SIG-M5 (cell line): Measurements from ENCODE around the gene INO80C.
"Not testable (repeated sequence)": the region's sequence is repeated elsewhere in the genome, so short reads cannot be mapped to it uniquely, and the experiment has no call there.

Experiments used
- DNase-seq: peaks from one replicate; lab custom pipeline; 2025; lab: John Stamatoyannopoulos, UW

Gene INO80C

GRCh38 chr18:35460736-35461161, 37.0 kb downstream of the INO80C start:
- no peak for DNase-seq

- DNase-seq: no peak
Observed at GRCh38 chr18:35459997-35460396, 37.8 kb downstream of the INO80C start.

- no peak for DNase-seq
Observed at GRCh38 chr18:35458677-35459441, 38.9 kb downstream of the INO80C start.

DNA sequence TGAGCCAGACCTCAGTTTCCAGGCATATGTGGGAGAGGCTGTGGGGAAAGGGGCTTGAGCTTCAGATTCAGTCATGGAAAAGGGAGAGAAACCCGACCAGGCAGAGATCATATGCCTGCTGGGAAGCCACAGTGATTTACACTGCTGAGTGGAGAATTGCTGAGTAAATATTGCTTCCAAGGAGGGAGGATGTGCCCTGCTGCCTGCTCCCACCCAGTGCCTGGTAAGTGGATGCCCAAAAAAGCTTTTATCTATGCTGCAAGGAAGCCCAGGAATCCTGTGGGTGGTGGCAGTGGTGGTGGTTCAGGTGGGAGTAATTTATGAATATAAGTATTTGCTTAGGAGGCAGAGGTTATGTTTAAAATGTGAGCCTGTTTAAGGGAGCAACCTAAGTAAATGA, 39.5 kb downstream of the INO80C start:
- no peak for DNase-seq

DNA sequence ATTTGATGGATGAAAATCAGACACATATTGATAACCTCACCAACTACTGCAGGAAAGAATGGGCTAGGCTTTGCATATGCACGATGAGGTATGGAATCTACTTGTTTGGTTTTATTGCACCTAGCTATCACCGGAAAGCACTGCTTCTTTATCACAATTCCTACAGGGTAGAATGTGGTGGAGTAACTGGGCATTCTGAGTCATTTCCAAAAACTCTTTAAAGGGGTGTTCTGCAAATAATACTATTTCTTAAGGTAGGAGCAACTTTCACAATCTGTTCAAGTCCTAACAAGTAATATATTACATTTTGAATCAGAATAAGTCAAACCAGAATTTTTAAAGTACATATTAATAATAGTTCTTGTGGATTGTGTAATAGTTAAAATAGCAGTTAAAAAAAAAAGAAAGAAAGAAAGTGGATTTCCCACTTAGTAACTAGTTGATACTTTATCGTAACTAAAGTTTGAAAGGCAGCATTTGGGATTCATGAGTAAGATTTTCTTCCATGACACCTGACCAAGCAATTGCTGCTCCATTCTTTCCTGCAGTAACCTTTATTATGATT, 40.5 kb downstream of the INO80C start:
- DNase-seq: no peak

DNA sequence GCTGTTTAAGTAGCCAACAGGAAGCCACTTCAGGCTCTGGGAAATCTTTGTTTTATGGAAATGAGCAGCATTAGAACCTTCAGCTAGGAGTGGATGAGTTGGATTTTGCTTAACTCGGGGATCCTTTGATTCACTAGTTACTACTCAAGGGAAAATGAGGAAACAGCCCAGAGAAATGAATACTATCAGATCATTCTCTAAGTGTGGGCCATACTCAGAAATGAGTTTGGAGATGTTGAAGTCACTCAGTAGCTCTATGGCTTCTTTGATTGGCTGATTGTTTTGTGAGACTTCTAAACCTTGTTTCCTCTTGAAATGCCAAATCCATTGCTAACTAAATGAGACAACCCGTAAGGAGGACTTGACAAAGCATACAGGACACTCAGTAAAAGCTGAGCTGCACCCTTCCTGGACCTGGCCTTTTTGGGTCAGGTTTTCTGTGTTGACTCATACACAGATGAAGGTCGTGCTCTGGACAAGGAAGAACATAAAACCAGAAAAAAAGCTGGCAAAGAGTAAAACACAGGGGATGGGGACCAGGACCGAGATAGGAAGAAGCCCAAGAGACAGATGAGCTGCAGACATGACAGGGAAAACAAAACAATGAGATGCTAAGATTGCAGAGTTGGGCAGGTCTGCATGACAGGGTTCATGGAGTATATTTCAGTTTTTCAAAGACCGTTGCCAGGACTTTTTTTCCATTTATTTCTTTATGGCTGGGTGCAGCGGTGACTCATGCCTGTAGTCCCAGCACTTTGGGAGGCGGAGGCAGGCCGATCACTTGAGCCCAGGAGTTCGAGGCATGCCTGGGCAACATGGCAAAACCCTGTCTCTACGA, 41.6 kb downstream of the INO80C start:
- no peak for DNase-seq

- no peak for DNase-seq
Observed at GRCh38 chr18:35454803-35455202, 43.0 kb downstream of the INO80C start.

GRCh38 chr18:35453065-35453464, 44.7 kb downstream of the INO80C start:
- DNase-seq: not testable (repeated sequence)

GRCh38 chr18:35451916-35452315, 45.8 kb downstream of the INO80C start:
- DNase-seq: no peak

GRCh38 chr18:35451032-35451431, 46.7 kb downstream of the INO80C start:
- no peak for DNase-seq

GRCh38 chr18:35444636-35445035, 53.1 kb downstream of the INO80C start:
- DNase-seq: no peak

DNA sequence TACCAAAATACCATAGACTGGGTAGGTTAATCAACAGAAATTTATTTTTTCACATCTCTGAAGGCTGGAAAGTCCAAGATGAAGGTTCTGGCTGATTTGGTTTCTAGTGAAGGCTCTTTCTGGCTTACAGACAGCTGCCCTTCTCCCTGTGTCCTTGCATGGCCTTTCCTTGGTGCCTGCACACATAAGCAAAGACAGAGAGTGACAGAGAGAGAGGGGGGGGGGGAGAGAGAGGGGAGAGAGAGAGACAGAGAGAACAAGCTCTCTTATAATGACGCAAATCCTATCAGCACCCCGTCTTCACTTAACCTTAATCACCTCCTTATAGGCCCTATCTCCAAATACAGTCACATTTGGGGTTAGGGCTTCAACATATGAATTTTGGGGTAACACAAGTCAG, 53.9 kb downstream of the INO80C start:
- no peak for DNase-seq

GRCh38 chr18:35443434-35443833, 54.3 kb downstream of the INO80C start:
- DNase-seq: no peak

- no peak for DNase-seq
Observed at GRCh38 chr18:35442701-35443100, 55.1 kb downstream of the INO80C start.

- DNase-seq: no peak
Observed at GRCh38 chr18:35441857-35442595, 55.7 kb downstream of the INO80C start.

DNA sequence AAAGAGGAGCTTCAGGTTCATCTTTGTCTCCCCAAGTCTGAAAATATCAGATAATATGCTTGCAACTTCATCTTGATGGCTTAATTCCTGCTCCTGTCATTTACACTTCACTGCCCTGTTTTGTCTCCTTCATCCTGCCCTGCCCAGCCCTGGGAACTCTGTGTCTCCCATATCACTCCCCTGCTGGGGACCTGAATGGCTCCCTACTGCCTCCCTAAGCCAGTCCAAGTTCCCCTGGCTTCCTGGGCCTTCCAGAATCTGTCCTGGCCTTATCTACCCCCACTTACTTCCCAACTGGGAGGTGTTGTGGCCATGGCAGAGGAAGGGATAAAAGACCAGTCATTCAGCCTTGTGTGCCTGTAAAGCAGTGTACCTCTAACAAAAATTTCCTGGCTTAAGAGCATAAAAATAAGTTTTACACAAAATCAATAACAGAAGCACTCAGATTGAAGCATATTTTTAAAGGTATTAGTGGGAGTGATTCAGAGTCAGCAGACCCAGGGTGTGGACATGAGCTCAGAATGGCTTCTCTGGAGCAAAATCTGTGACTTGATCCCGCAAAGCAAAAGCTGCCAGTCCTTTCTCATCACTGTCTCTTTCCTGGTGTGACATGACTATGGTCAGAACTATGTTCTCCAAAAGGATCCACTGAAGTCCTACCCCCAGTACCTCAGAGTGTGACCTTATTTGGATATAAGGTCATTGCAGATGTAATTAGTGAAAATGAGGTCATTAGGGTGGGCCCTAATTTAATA, 59.1 kb downstream of the INO80C start:
- no peak for DNase-seq

- DNase-seq: no peak
Observed at GRCh38 chr18:35437836-35438235, 59.9 kb downstream of the INO80C start.

DNA sequence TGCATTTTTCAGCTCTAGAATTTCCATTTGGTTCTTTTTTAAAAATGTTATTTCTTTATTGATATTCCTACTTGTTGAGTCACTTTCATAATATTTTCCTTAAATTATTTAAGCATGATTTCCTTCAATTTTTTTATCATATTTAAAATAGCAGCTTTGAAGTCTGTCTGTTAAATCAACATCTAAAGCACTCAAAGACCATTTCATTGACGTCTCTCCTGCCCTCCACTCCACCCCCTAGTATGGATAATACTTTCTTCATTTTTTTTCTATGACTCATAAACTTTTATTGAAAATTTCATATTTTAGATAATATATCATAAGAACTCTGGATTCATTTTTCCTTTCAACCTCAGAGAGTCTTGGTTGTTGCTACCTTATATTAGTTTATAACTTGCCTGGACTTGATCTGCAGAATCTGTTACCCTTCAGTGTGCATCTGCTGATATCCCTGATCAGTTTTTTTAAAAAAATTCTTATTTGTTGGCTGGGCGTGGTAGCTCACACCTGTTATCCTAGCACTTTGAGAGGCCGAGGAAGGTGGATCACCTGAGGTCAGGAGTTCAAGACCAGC, 61.6 kb downstream of the INO80C start:
- no peak for DNase-seq

DNA sequence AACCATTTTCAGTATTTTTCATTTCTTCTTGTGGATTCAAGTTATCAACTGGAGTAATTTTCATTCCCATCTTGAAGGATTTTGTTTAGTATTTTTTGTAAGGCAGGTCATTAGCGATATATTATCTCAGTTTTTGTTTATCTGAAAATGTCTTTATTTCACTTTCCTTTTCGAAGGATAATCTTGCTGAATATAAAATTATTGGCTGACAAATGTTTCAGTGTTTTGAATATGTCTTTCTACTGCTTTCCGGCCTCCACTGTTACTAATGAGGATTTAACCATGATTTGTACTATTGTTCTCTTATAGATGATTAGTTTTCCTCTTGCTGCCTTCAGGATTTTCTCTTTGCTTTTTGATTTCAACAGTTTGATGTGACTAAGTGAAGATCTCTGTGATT, 62.4 kb downstream of the INO80C start:
- no peak for DNase-seq

DNA sequence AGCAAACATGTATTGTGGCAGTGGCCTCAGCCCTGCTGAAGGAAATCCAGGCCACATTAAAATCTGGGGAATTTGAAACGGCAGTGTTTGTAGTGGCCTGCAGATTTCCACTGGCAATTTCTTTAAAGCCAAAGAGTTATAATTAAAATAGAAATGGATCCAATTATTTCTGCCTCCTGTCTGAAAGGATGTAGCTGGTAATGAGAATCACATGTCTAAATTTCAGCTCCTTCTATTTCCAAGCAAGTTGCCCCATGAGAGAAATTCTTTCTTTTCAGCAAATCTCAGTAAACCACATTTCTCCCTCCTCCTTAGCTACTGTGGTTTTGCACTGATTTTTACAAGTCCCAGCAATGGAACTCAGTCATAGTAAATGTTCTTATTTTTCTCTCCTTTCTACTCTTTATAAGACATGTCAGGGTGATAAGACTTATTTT, 65.2 kb downstream of the INO80C start:
- no peak for DNase-seq

GRCh38 chr18:35431374-35431741, 66.4 kb downstream of the INO80C start:
- no peak for DNase-seq
